A549 (cell line): ENCODE measurements around the gene DDI2.

Source experiments
- CHD2 ChIP-seq: fragments of 150-350 bp; IDR thresholded peaks from 2 replicates; pipeline ENCODE4 v1.6.1; 2014; ENCODE audit warnings: low read length; ENCODE audit not compliant: partially characterized antibody
- CTCF ChIP-seq: fragments of >200 bp; sonication (Bioruptor Twin); formaldehyde crosslinking; IDR thresholded peaks from 3 replicates; pipeline ENCODE4 v1.5.1; 2016
- MAFK ChIP-seq: fragments of 450-650 bp; IDR thresholded peaks from 2 replicates; pipeline ENCODE4 v1.6.1; 2014; ENCODE audit not compliant: partially characterized antibody
- MYC ChIP-seq: IDR thresholded peaks from 2 replicates; pipeline ENCODE4 v1.6.1; 2012; ENCODE audit warnings: mild to moderate bottlenecking, inconsistent platforms, low read length, improper control_type of control experiment, borderline replicate concordance
- POLR2A ChIP-seq: IDR thresholded peaks from 2 replicates; pipeline ENCODE4 v1.6.1; 2012; ENCODE audit warnings: mild to moderate bottlenecking, low read length
- RAD21 ChIP-seq, 2 experiments: fragments of >200 bp in 1 of 2; sonication (Bioruptor Twin) in 1 of 2; formaldehyde crosslinking in 1 of 2; IDR thresholded peaks in 1 of 2; conservative IDR thresholded peaks in 1 of 2; 2 replicates in 1 of 2; 3 replicates in 1 of 2; pipeline ENCODE4 v1.6.1; 2012 to 2018; ENCODE audit warnings: inconsistent platforms in 1 of 2
- TF ChIP-seq, protein P1 (sequence below): IDR thresholded peaks from 2 replicates; pipeline ENCODE4 v1.6.1; 2012

GRCh38 chr1:15704526-15705183 is 87.4 kb downstream of the DDI2 start:
- TF ChIP-seq CTCF: no peak
- TF ChIP-seq CHD2: no peak
- TF ChIP-seq, protein P1, sequence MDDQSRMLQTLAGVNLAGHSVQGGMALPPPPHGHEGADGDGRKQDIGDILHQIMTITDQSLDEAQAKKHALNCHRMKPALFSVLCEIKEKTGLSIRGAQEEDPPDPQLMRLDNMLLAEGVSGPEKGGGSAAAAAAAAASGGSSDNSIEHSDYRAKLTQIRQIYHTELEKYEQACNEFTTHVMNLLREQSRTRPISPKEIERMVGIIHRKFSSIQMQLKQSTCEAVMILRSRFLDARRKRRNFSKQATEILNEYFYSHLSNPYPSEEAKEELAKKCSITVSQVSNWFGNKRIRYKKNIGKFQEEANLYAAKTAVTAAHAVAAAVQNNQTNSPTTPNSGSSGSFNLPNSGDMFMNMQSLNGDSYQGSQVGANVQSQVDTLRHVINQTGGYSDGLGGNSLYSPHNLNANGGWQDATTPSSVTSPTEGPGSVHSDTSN: no peak
- TF ChIP-seq RAD21 (conservative IDR thresholded peaks at IDR 0.05 in 1 of 2, IDR thresholded peaks at IDR 0.05 in 1 of 2): no peak
- no peak for TF ChIP-seq MYC
- no peak for TF ChIP-seq POLR2A
- no peak for TF ChIP-seq MAFK
